Mucosa of rectum (tissue), 2 donors: ENCODE data around the gene FBRSL1.

Source experiments
- H3K27ac ChIP-seq, 2 donors: one replicate each; pipeline ENCODE4 v1.7.0; 2013; ENCODE audit warnings: inconsistent platforms in 2 of 2, low read depth in 2 of 2, low read length in 2 of 2
- H3K27me3 ChIP-seq, 2 donors: one replicate each; pipeline ENCODE4 v1.7.0; 2013; ENCODE audit warnings: low read length in 2 of 2; ENCODE audit not compliant: control insufficient read depth in 2 of 2, insufficient read depth in 2 of 2
- H3K36me3 ChIP-seq, 2 donors: one replicate each; pipeline ENCODE4 v1.7.0; 2013; ENCODE audit warnings: low read length in 2 of 2; ENCODE audit not compliant: control insufficient read depth in 2 of 2, insufficient read depth in 2 of 2
- H3K4me1 ChIP-seq, 2 donors: one replicate each; pipeline ENCODE4 v1.7.0; 2013; ENCODE audit warnings: low read length in 2 of 2, mild to moderate bottlenecking in 1 of 2; ENCODE audit not compliant: control insufficient read depth in 2 of 2, insufficient read depth in 2 of 2
- H3K4me3 ChIP-seq, 2 donors: one replicate each; pipeline ENCODE4 v1.7.0; 2013; ENCODE audit warnings: low read length in 2 of 2
- H3K9ac ChIP-seq, 2 donors: one replicate each; pipeline ENCODE4 v1.7.0; 2013; ENCODE audit warnings: low read length in 2 of 2, low read depth in 1 of 2, mild to moderate bottlenecking in 1 of 2
- H3K9me3 ChIP-seq, 2 donors: one replicate each; pipeline ENCODE4 v1.7.0; 2013; ENCODE audit warnings: low read length in 2 of 2; ENCODE audit not compliant: control insufficient read depth in 2 of 2
- donor health status: healthy.
- donor health status: Normal muscosa, but diverticular disease.

The FBRSL1 gene

DNA sequence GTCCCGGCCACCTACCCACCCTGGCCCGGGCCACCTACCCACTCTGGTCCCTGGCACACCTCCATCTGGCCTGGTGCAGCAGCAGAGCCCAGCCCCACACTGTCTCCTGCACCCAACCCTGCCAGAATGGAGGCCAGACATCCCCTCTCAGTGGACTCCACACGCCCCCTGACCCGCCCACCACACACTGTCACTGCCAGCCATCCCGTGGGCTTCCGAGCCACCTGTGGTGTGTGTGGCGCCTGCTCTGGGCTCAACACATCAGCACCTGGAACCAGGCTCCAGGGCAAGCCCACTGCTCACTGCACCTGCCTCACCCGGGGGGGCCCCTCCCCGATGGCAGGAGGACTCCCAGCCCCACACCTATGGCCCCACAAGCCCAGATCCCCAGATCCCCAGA, 50.5 kb downstream of the FBRSL1 start:
- Histone ChIP-seq H3K9me3 (no peaks in the 10 kb centered on the region), H3K4me1 (no peaks in the 10 kb centered on the region), H3K9ac (no peak overlapping the region), H3K4me3 (no peak overlapping the region), H3K27me3 (no peaks in the 10 kb centered on the region), H3K36me3 (peaks cover 0 to 5% of the 10 kb centered on the region in 2 donors), H3K27ac (no peak overlapping the region)

DNA sequence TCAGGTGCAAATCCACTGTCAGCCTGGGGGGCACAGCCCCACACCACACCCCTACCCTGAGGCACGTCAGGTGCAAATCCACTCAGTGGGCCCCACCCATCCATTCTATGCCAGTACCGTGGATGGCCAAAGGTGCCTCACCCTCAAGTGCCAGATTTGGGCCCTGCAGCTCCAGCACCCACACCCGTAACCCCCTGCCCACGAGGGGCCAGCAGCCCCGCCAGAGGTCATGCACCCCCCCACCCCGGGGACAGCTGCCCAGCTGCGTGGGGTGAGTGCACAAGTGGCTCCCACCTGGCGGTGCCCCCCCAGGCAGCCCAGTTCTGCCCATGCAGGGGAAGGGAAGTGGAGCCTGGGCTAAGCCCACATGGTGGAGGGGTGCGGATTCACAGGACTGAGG, 51.2 kb downstream of the FBRSL1 start:
- H3K9me3 ChIP-seq, result no peaks in the 10 kb centered on the region
- H3K9ac ChIP-seq, result no peak overlapping the region
- H3K4me1 ChIP-seq, result no peaks in the 10 kb centered on the region
- H3K27me3 ChIP-seq, result no peaks in the 10 kb centered on the region
- H3K4me3 ChIP-seq, result no peak overlapping the region
- H3K36me3 ChIP-seq, result peaks cover 0 to 5% of the 10 kb centered on the region in 2 donors
- no peak overlapping the region for H3K27ac ChIP-seq

DNA sequence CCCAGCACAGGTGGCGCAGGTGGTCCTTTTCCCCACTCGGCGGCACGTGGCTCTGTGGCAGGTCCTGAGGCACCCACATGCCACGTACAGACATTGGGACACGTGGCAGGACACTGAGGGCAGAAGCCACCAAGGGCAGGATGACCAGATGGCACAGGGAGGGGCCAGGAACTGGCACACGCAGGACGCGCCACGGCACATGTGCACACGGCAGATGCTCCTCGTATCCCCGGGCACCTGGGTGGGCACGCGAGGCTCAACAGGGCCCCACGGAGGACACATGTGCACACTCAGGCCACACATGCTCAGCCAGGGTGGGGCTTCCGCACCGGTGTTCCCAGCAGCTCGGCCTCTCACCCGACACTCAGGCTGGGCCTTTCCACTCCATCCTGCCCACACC, 52.0 kb downstream of the FBRSL1 start:
- Histone ChIP-seq H3K4me3 (no peak overlapping the region), H3K27me3 (no peaks in the 10 kb centered on the region), H3K9ac (no peak overlapping the region), H3K36me3 (no peaks in the 10 kb centered on the region), H3K9me3 (no peaks in the 10 kb centered on the region), H3K27ac (no peak overlapping the region), H3K4me1 (no peaks in the 10 kb centered on the region)

DNA sequence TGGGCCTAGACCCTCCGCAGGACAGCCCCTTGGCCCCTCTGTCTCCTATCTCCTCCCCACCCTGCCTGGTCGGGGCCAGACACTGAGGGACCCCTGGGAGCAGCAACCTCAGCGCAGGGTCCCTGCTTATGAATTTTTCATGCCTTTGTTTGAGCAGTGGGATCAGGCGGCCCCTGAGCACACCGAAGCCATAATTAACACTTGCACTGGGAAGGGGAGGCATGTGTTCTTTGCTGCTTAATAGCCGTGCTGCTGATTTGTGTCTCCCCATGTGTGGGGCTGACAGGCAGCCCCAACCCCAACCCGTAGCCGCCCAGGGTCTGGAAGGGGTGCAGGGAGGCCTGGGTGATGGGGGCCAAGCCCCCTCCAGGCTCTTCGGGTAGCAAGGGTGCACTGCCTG, 52.7 kb downstream of the FBRSL1 start:
- no peaks in the 10 kb centered on the region for H3K36me3 ChIP-seq
- H3K4me3 ChIP-seq, result no peak overlapping the region
- no peak overlapping the region for H3K27ac ChIP-seq
- no peaks in the 10 kb centered on the region for H3K9me3 ChIP-seq
- no peak overlapping the region for H3K9ac ChIP-seq
- no peaks in the 10 kb centered on the region for H3K4me1 ChIP-seq
- no peaks in the 10 kb centered on the region for H3K27me3 ChIP-seq

DNA sequence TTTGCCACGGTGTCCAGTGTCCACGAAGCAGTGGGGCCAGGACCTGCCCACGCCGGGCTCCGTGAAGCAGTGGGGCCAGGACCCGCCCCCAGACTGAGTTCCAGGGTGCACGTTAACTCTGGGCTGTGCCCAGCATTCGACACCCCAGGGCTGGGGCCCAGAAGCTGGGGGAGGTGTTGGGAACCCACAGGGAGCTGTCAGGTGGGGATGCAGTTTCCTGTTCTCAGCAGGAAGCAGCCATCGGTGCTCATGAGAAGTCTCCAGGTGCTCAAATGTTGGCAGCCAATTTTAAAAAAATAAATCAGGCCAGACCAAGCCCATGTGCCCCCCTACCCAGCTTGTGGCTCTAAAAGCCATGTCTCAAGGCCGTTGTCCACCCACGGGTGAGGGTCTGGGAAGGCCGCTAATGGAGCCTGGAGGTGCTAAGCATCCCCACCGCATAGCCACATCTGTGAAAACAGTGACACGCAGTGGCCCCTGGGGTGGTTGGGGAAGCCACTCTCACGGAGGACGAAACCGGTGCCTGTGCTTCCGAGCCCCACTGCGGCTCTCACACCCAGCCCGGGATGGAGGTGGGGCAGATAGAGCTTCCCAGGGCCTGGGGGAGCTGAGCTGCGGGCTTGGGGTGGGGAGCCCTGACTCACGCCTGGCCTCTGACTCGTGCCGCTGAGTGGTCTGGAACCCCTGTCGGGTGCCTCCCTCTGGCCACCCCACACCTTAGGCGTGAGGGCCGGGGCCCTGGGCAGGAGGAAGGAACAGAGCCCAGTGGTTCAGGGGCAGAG, 53.5 kb downstream of the FBRSL1 start:
- Histone ChIP-seq H3K27ac (no peak overlapping the region), H3K27me3 (no peaks in the 10 kb centered on the region), H3K9ac (no peak overlapping the region), H3K36me3 (no peaks in the 10 kb centered on the region), H3K4me3 (no peak overlapping the region), H3K9me3 (no peaks in the 10 kb centered on the region), H3K4me1 (no peaks in the 10 kb centered on the region)

DNA sequence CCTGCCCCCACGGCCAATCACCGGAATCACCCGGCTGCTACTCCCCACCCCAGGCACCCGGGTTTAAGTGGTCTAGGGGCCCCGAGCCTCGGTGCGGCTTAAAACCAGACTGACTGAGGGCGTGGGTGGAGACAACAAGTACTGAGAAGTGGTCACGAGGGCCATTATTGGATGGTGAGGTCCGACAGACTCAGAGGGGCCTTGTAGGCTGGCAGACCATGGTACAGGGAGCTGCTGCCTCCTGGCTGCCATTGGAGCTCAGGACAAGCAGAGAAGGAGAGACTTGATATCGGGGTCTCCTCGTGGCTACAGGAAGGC, 54.1 kb downstream of the FBRSL1 start:
- H3K4me1 ChIP-seq, result no peaks in the 10 kb centered on the region
- H3K27ac ChIP-seq, result no peak overlapping the region
- no peak overlapping the region for H3K4me3 ChIP-seq
- no peaks in the 10 kb centered on the region for H3K36me3 ChIP-seq
- H3K27me3 ChIP-seq, result no peaks in the 10 kb centered on the region
- H3K9me3 ChIP-seq, result no peaks in the 10 kb centered on the region
- no peak overlapping the region for H3K9ac ChIP-seq

DNA sequence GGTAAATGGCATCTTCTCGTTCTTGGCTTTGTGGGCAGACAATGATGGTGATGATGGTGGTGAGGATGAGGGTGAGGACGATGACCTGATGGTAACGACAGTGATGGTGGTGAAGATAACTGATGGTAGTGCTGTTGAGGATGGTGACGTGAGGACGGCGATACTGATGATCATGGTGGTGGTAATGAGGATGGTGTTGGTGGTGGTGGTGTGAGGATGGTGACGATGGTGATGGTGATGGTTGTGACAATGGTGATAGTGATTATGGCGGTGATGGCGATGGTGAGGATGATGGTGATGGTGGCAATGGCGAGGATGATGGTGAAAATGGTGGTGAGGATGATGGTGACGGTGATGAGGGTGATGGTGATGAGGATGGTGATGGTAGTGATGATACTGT, 54.5 kb downstream of the FBRSL1 start:
- Histone ChIP-seq H3K27ac (no peak overlapping the region), H3K36me3 (no peaks in the 10 kb centered on the region), H3K9me3 (no peaks in the 10 kb centered on the region), H3K27me3 (no peaks in the 10 kb centered on the region), H3K4me3 (no peak overlapping the region), H3K9ac (no peak overlapping the region), H3K4me1 (no peaks in the 10 kb centered on the region)

DNA sequence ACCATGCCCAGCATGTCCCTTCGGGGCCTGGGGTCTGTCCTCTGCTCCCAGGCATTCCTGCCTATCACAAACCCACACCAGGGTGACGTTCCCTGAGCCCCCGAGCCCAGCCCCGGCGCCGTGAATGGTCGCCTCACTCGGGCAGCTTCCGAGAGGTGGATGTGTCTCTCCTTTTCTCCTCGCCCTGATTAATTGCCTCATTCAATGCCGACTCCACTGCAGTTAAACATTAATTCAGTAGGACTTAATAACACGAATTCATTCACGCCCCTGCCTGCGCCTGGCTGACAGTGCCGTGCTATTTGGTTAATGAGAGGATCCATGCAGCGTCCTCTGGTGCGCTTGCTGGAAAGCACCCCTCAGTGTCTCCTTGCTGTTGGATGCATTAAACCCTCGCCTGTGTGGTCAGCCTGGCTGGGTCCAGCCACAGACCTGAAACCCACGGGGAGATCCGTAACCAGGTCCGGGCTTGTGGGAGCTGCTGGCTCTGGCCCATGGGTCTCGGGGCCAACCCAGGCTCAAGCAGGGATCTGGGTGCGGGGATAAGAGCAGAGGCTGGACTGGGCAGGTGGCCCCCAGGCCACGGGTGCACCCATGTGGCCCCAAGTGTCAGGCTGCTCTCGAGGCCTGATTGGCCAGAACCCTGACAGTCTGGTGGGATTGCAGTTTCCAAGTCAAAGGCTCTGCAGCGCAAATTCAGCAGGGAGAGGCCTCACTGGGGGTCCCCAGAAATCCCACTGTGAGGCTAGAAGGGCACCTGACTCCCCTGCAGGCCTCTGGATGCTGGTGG, 55.4 kb downstream of the FBRSL1 start:
- no peaks in the 10 kb centered on the region for H3K36me3 ChIP-seq
- H3K27me3 ChIP-seq, result no peaks in the 10 kb centered on the region
- H3K4me1 ChIP-seq, result no peaks in the 10 kb centered on the region
- H3K9ac ChIP-seq, result no peak overlapping the region
- no peak overlapping the region for H3K27ac ChIP-seq
- H3K9me3 ChIP-seq, result no peaks in the 10 kb centered on the region
- no peak overlapping the region for H3K4me3 ChIP-seq

DNA sequence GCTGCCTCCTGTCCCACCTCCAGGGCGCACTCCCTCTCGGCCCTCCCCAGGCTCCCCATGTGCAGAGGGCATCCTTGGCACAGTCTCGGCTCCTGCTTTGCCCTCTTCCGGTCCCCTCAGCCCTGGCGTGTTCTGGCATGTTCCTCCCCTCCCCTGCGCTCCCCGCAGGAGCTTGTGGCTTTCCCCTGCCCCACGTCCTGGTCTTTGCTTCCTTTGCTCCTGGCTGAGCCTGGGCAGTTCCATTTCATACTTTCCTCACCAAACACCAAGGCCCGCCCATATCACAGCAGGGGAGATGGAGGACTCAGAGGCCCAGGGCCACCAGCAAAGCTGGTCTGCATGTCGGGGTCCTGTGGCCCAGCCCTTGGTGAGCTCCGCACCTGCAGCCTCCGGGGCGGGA, 56.0 kb downstream of the FBRSL1 start:
- no peak overlapping the region for H3K9ac ChIP-seq
- H3K4me3 ChIP-seq, result no peak overlapping the region
- H3K36me3 ChIP-seq, result no peaks in the 10 kb centered on the region
- H3K27me3 ChIP-seq, result no peaks in the 10 kb centered on the region
- H3K4me1 ChIP-seq, result no peaks in the 10 kb centered on the region
- no peak overlapping the region for H3K27ac ChIP-seq
- H3K9me3 ChIP-seq, result no peaks in the 10 kb centered on the region

DNA sequence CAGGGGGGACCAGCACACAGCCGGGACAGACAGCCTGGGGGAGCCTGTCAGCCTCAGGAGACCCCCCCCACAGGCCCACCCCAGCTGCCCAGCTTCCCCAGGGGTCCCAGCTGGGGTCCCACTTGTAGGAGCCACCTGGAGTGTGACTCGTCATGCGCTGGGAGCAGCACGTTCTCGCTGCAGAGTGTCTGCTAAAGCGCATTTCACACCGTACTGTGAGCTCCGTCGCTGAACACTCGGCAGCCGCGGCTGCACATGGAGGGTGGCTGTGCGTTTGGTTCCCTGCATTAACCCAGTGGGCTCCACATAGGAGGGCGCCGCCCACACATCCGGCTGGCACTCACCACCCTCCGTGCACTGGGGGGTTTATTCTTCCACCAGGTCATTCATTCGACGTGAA, 56.7 kb downstream of the FBRSL1 start:
- H3K9me3 ChIP-seq, result no peaks in the 10 kb centered on the region
- no peak overlapping the region for H3K9ac ChIP-seq
- no peaks in the 10 kb centered on the region for H3K4me1 ChIP-seq
- H3K27ac ChIP-seq, result no peak overlapping the region
- no peaks in the 10 kb centered on the region for H3K27me3 ChIP-seq
- H3K4me3 ChIP-seq, result no peak overlapping the region
- no peaks in the 10 kb centered on the region for H3K36me3 ChIP-seq
